SK-MEL-5 (cell line): ENCODE measurements around the gene AK9. TPM values are rescaled to one million over a fixed set of nuclear protein-coding genes. Genes with fewer than 3 reads are reported as not detected.

Experiments
- DNase-seq: peaks from one replicate; pipeline ENCODE4 v3.0.0-alpha.2; 2016; ENCODE audit warnings: low read depth, low spot score
- in situ Hi-C: cut with HindIII; loops from 2 replicates; pipeline ENCODE4 v1.10.0; 2016; ENCODE audit warnings: low sequenced_read_pairs, high pct_unique_total_duplicates, low pct_unique_long_range_greater_than_20kb
- total RNA-seq: library from RNA; depleted of rRNA; stranded (reverse); fragments of >200 nt; shearing (Covaris generic); gene quantifications from 2 replicates; pipeline ENCODE4 v1.2.3, GENCODE V29; 2014

AK9 gene
- total RNA-seq, 1 experiment from 2014 or later, result 1.7 TPM

DNA sequence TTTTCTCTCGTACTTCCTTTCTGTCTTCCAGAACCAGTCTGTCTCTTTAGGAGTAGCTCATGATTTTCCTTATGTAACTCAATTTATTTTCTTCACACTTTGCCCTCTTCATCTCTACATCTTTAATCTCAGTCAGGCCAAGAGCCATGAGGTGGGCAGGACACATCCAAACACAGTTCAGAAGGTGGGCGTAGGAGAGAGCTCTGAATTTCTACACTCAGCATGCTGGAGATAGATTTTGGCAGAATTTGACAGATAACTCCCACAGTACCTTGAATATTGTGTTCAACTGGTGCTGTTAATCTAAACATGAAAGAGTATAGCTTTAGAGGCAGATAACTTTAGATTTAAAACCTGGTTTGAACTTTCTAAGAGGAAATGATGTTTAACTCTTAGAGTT is 184.2 kb downstream of the AK9 start:
- DNase-seq, result no peak
- in situ Hi-C loops, result no loop called here

DNA sequence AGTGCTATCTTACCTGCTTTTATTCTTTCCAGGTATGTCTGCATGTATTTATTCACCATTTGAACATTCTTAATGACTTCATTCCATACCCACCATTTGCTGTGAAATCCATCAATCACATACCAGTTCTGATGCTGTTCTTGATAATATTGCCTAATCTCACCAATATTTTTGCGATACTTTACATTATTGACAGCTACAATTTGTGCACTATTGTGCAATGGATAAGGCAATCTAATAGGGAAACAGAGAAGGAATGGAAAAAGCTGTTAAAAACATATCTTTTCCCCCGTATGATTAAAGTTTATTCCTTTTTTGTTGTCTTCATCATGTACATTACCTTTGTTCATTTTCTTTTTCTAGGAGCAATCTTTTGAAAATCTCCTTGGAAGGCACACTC is 184.7 kb downstream of the AK9 start:
- in situ Hi-C loops, result no loop called here
- DNase-seq, result no peak

DNA sequence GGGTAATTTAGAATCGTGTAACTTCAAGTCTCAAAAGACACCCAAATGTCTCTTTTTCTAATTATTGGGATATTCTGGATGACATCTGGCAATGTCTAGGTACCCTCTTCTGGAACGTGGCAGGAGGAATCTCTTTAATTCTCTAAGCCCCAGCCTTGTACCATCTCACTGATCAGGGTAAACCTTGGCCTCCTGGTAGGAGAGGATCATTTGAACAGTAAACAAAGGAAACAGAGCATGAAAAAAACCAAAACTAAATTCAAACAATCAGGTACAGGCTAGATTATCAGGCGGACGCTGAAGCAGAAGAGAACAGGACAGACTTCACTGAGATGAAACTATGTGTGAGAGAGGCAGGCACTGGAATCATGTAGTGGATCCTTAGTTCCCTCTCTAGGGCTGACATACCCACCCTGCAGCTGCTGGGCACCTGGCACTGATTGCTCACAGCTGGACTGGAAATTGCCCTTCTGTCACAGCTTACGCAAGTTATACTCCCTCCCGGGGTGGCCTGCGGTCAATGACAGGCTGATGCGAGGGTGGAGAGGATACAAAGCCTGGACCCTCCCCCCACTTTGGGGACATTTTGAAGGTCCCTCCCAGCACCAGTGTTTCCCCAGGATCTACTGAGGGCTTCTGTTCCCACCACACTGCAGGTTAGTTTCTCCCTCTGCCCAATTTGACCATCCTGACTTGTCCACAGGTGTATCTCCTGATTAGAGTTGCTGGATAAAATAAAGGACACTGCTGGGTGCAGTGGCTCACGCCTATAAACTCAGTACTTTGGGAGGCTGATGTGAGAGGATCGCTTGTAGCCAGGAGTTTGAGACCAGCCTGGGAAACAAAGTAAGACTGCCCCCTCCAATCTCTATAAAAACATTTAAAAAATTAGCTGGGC is 187.4 kb downstream of the AK9 start:
- in situ Hi-C loops, result no loop called here

DNA sequence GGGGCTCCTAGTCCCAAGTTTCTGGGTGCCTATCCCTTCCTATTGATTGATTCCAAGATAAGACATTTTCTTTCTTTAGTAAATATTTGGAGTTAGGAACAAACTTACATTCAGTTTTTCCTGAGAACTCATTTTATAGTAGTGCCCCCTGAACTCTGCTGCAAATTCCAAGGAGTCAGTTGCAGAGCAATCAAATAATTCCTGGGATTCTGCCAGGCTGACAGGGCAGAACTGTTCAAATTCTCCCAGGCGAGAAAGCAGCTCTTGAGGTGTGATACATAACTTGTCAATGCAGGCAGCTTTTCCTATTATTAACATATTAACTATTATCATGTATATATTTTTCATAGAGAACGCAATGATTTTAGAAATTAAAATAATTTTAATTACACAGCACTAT is 192.1 kb downstream of the AK9 start:
- in situ Hi-C loops, result no loop called here
- no peak for DNase-seq

More for the DNA sequence above, 187.4 kb downstream of the AK9 start:
- no peak for DNase-seq

DNA sequence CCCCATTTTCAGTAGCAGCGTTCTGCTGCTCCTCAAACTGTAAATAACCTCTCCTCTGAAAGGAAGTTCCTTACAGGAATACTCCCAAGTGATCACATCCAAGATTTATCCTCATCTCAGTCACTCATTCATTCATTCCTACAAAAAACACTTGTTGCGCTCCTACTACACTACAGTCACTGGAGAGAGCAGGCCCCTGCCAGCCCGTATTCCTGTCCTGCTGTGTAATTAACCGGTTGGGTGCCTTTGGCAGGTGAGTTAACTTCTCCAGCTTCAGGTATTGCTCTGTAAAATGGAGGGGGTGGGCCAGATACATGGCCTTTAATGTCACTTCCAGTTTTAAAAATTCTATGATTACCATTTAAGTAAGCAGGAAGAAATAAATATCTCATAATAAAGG is 192.9 kb downstream of the AK9 start:
- in situ Hi-C loops, result no loop called here
- no peak for DNase-seq

DNA sequence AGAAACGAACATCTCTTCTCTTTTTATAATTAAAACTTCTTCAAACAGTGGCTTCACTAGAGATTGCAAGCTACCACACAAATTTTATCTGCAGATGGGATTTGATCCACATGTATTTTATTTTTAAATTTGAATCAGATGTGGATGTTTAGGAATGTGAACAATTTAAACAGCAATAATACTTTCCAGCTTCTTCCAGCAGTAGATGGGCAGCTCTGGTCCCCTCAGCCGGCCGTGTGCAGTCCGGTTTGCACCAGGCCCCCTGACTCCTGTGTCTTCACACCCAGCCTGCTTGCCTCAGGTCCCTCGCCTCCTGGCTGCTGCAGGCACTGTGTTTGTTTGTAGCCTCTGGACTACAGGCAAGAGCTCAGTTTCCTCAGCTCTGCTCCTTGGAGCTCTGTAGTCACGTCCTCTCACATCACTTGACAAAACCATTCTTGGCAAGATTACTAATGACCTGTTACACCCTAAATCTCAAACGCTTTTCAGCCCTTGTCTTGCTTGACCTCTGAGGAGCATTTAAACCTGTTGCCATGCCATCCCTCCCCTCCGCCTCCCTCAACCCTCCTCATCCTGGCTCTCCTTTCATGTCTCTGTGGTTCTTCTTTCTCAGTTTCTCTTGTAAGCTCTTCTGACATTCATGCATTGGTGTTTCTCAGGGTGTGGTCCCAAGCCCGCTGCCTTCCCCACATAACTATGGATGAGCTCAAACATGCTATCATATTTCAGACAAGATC is 194.8 kb downstream of the AK9 start:
- in situ Hi-C loops, result no loop called here

DNA sequence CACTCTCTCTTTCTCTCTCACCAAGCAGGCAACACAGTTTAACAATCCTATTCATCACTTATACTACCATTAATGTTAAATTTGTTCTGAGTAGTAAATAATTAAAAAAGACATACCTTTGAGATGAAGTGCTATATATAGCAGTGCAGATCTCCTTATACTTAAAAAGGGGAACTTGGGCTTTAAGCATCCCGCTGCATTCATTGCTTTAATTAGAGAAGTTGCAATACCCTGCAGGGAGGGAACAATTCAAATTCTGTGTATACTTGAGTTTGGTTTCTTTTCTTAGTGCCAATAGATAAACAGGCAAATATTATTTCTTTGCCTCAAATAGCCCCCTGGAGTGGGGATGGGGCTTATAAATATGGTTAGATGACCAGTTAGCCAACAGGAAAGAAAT is 197.1 kb downstream of the AK9 start:
- in situ Hi-C loops, result no loop called here
- no peak for DNase-seq

More for the DNA sequence above, 194.8 kb downstream of the AK9 start:
- DNase-seq, result no peak

DNA sequence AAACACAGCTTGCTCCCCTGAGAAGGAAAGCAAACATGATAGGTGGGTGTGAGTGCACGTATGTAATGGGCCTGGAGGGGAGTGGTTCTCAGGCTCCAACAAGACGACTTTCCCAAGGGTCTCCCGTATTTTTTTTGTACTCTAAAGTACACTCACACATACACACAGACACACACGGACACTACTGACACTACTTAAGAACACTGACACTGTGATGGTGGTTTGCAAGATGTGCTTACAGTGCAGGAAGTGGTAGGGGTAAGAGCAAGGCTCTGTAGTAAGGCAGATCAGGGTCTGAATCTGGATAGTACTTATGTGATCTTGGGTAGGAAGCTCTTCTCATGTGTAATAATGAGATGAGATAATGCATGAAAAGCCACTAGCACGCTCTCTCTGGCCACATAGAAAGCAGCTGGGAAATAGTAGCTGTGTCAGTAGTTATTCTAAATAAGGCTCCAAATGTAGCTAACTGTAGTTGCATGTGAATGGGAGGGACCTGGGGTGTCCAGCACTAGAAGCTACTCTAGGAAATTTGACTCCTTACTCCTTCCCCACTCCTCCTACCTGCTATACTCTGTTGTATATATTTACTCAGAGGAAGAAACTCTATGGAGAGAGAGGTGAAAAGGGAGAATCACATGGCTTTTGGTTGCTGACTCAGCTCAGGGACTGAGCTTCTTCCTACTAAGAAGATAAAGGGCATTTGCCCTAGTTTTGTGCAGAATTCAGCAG is 199.6 kb downstream of the AK9 start:
- in situ Hi-C loops, result no loop called here
- no peak for DNase-seq

DNA sequence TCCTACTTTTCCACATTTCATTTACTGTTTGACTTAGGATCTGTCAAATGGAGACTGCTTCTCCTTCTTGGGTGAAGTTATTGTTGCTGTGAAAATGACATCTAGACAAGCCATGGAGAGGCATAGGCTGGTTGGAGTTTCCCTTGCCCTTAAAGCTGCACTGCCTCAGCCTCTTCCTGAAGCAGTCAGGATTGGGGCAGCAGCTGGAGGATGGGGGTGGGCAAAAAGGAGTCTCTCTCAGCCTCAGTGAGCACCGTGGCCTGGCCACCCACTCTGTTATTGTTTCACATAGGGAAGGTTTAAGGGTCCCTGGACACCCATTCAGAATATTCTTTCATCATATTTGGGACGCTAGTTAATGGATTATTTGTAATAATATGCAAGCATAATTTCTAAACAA is 200.3 kb downstream of the AK9 start:
- in situ Hi-C loops, result no loop called here
- no peak for DNase-seq

DNA sequence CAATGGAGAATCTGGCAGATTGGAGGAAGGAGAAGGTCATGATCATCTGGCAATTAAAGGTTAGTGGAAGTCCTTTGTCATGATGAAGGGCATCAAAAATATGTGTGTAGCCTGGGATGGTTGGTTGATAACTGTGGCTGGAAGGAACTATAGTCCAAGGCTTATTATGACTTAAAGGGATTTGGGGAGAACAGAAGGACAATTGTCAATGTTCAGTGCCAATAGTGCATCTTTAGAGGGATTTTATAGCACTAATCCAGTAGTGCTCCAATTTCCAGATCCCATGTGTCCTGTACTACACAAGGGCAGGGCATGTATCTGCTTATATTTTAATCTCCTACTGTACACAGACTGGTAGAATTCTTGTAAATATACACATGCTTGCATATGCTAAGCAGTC is 203.0 kb downstream of the AK9 start:
- peak; percentile 6 for DNase-seq
- in situ Hi-C loops, result no loop called here

DNA sequence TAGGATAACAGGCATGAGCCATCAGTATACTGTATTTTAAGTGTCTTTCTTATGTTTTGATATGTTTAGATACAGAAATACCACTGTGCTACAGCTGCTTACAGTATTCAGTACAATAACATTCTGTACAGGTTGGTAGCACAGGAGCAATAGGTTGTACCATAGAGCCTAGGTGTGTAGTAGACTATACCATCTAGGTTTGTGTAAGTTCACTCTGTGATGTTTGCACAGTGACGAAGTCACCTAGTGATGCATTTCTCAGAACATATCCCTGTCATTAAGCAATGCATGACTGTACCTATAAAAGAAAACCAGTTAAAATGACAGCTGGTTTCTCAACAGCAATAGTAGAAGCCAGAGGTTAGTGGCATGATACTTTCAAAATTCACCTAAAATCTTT is 204.9 kb downstream of the AK9 start:
- in situ Hi-C loops, result no loop called here
- DNase-seq, result no peak

DNA sequence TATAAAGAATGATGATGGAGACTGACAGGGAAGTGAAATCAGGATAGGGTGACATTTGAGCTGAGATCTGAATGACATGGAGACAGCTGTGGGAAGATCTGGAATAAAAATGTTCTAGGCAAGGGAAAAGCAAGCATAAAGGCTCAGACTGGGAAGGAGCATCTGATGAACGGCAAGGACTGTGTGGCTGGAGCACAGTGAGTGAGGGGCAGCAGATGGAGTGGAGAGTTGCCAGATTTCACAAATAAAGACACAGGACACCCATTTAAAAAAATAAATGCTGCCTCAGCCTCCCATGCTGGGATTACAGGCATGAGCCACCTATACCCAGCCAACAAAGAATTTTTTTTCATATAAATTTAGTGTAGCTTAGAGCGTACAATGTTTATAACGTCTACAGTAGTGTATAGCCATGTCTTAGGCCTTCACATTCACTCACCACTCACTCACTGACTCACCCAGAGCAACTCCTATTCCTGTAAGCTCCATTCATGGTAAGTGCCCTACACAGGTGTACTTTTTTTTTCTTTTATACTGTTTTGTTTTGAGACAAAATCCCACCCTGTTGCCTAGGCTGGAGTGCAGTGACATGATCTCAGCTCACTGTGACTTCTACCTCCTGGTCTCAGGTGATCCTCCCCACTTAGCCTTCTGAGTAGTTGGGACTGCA is 205.6 kb downstream of the AK9 start:
- in situ Hi-C loops, result no loop called here

DNA sequence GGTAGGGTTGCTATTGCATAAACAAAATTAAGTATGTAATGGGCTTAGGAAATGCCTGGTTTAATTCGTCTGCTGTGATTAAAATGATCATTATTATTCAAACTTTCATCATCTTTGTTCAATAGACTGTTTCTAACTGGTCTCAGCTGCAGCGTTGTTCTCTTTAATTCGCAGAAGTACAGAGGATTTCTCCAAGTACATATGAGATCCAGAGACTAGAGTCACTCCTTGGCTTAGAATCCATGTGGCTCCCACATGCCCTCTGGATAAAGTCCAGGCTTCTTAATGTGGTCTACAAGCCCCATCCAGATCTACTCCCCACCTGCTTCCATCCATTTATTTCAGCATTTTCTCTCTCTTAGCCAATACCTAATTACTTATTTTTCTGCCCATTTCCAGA is 206.9 kb downstream of the AK9 start:
- in situ Hi-C loops, result no loop called here
- DNase-seq, result no peak

More for the DNA sequence above, 205.6 kb downstream of the AK9 start:
- DNase-seq, result no peak

DNA sequence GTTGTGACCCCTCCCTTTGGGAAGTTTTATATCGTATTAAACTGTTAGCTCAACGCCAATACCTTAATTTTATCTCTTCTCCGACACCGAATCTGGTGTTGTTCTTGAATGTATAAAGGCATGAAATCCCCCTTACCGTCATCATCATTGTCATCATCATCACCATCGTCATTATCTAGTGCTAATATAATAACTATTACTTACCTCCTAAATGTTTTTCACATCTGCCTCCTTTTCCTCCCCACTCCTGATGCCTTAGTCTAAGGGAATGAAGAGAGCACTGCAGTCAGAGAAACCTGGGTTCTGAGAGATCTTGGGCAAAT is 207.3 kb downstream of the AK9 start:
- in situ Hi-C loops, result no loop called here
- DNase-seq, result no peak

DNA sequence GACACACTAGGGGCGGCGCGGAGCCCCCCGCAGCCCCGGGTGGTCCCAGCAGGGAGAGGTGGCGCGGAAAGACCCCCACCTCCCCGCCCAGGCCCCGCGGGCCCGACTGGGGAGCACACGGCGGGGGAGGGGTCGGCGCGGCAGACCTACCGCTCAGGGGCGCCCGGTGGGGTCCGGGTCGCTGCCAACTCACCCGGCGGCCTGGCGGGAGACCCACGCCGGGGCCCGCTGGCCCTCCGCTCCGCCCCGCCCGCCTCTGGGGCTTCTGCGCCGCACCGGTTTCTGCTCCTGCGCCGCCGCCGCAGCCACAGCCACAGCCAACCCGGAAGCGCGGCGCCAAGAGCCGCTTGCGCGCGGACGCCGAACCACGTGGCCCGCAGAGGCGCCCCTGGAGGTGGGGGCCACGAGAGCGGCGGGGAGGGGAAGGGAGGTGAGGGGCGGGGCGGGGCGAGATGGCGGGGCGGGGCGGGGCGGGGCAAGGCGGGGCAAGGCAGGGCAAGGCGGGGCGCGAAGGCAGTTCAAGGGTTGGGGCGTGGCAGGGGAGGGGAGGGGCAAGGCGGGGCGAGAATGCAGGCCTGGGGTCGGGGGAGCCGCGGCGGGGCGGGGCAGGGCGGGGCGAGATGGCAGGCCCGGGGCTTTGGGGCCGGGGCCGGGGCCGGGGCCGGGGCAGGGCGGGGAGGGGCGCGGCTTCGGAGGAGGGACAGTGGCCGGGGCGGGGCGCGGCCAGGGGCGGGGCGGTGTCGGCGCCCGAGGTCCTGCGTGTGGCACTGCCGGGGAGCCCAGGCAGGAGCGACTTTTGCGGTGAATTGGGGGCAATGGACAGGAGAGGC is 207.9 kb downstream of the AK9 start, which contains the start of gene ZBTB24:
TSS of gene ZBTB24 (minus strand) at position 315 of the 830 bp plus-strand sequence. CDS start 1,193 bp downstream, outside the sequence.
- in situ Hi-C loops, result no loop called here
- DNase-seq, result peak; percentile 87

DNA sequence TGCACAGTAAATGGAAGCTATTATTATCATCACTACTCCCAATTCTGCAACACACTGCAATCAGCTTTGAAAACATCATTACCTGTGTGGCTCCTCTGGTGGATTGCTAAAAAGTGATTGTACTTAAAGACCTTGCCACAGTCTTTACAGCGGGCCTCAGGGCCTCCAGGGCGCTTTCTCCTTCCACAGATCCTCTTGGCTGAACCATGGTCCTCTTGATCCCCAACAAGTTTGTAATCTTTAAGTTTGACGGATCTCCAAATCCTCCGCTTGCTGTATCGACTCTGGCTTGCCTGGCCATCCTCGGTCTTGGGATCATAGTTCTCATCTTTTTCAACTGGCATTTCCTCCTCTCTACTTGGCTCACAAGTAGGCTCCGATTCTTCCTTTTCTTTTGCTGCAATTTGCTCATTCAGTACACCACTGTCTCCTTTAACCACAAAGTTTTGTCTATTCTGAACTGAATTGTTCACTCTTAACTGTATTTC is 210.0 kb downstream of the AK9 start:
- no peak for DNase-seq
- in situ Hi-C loops, result no loop called here
